Cardiac muscle cell (in vitro differentiated cells and primary cell): ENCODE results near the gene GPA33. TPM values are rescaled to one million over a fixed set of nuclear protein-coding genes. Genes with fewer than 3 reads are reported as not detected.
"Not testable (repeated sequence)": the region's sequence is repeated elsewhere in the genome, so short reads cannot be mapped to it uniquely, and the experiment has no call there.

Experiments used
- DNase-seq, 2 donors: peaks; one replicate each; pipeline versions ENCODE4 v3.0.0 to v3.0.0-alpha.2; 2010 to 2017; ENCODE audit warnings: low read depth in 1 of 2, low spot score in 1 of 2
- H3K27ac ChIP-seq: fragments of 200-600 bp; sonication (generic); 2 replicates; pipeline ENCODE4 v1.5.1; 2016
- H3K27me3 ChIP-seq: fragments of 200-600 bp; sonication (generic); 2 replicates; pipeline ENCODE4 v1.6.0; 2016; ENCODE audit warnings: control low read depth
- H3K36me3 ChIP-seq: fragments of 200-600 bp; sonication (generic); 2 replicates; pipeline ENCODE4 v1.5.1; 2016; ENCODE audit warnings: control low read depth
- H3K4me1 ChIP-seq: fragments of 200-600 bp; sonication (generic); 2 replicates; pipeline ENCODE4 v1.8.1; 2017; ENCODE audit warnings: low read depth, mild to moderate bottlenecking, mixed run types
- H3K4me3 ChIP-seq: fragments of 200-600 bp; sonication (generic); 2 replicates; pipeline ENCODE4 v1.5.1; 2016; ENCODE audit warnings: mild to moderate bottlenecking
- H3K9me3 ChIP-seq: fragments of 200-600 bp; sonication (generic); 2 replicates; pipeline ENCODE4 v1.5.1; 2017; ENCODE audit warnings: low read depth, mild to moderate bottlenecking, control low read depth
- polyA plus RNA-seq: library from polyadenylated mRNA; unstranded; fragments of >200 nt; fragmentation: Nextera tagmentation; extraction: Ambion mirVana; gene quantifications from 2 replicates; pipeline ENCODE4 v1.2.1, GENCODE V29; 2016
- total RNA-seq: library from RNA; depleted of rRNA; stranded (reverse); fragments of >200 nt; gene quantifications from 2 replicates; pipeline ENCODE4 v1.2.3, GENCODE V29; 2016
- TF ChIP-seq, protein P1 (sequence below): IDR thresholded peaks from 2 replicates; pipeline ENCODE4 v1.5.1; 2012; ENCODE audit warnings: low read depth, mild to moderate bottlenecking, low read length

GPA33 gene
- total and polyA plus RNA-seq, 2 experiments from 2014 or later: 0.35 to 0.69 TPM

GRCh38 chr1:167043752-167044488, 46.3 kb downstream of the GPA33 start:
- H3K27ac ChIP-seq: no peak overlapping the region
- H3K36me3 ChIP-seq: no peaks in the 10 kb centered on the region
- no peaks in the 10 kb centered on the region for H3K9me3 ChIP-seq
- no peak overlapping the region for H3K4me3 ChIP-seq
- H3K27me3 ChIP-seq: no peaks in the 10 kb centered on the region
- peak in 1 of 2 donors; percentile 49 for DNase-seq
- TF ChIP-seq, protein P1, sequence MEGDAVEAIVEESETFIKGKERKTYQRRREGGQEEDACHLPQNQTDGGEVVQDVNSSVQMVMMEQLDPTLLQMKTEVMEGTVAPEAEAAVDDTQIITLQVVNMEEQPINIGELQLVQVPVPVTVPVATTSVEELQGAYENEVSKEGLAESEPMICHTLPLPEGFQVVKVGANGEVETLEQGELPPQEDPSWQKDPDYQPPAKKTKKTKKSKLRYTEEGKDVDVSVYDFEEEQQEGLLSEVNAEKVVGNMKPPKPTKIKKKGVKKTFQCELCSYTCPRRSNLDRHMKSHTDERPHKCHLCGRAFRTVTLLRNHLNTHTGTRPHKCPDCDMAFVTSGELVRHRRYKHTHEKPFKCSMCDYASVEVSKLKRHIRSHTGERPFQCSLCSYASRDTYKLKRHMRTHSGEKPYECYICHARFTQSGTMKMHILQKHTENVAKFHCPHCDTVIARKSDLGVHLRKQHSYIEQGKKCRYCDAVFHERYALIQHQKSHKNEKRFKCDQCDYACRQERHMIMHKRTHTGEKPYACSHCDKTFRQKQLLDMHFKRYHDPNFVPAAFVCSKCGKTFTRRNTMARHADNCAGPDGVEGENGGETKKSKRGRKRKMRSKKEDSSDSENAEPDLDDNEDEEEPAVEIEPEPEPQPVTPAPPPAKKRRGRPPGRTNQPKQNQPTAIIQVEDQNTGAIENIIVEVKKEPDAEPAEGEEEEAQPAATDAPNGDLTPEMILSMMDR: no peak
- H3K4me1 ChIP-seq: no peaks in the 10 kb centered on the region

GRCh38 chr1:167033646-167034045, 56.5 kb downstream of the GPA33 start:
- peak overlapping the region; percentile 50 for H3K27ac ChIP-seq
- peak in 1 of 2 donors; percentile 63 for DNase-seq
- no peaks in the 10 kb centered on the region for H3K36me3 ChIP-seq
- H3K4me1 ChIP-seq: peaks cover 19% of the 10 kb centered on the region
- H3K9me3 ChIP-seq: no peaks in the 10 kb centered on the region
- TF ChIP-seq, protein P1: no peak
- H3K4me3 ChIP-seq: no peak overlapping the region
- H3K27me3 ChIP-seq: no peaks in the 10 kb centered on the region

DNA sequence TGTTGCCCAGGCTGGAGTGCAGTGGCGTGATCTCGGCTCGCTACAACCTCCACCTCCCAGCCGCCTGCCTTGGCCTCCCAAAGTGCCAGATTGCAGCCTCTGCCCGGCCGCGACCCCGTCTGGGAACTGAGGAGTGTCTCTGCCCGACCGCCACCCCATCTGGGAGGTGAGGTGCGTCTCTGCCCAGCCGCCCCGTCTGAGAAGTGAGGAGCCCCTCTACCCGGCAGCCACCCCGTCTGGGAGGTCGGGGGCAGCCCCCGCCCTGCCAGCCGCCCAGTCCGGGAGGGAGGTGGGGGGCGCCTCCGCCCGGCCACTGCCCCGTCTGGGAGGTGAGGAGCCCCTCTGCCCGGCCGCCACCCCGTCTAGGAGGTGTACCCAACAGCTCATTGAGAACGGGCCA, 60.6 kb downstream of the GPA33 start:
- H3K4me1 ChIP-seq: peaks cover 14% of the 10 kb centered on the region
- not testable (repeated sequence) for DNase-seq, H3K27me3 ChIP-seq, H3K9me3 ChIP-seq, H3K27ac ChIP-seq, H3K36me3 ChIP-seq, H3K4me3 ChIP-seq

DNA sequence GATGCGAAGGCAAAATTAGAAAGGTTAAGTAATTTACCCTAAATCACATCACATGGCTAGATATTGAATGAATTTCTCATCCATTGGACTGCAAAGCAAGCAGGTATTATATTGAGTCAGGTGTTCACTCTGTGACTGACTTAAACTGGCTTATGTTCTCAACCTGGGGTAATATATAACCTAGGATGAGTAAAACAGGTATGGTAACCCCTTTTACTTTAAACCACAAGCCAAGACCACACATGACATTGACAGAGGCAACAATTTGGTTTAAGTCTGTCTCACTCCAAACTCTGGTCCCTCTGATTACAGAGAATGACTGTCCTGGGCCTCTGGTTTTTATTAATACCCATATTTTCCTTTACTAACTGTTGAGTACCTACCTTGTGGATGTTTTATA, 67.8 kb downstream of the GPA33 start:
- TF ChIP-seq, protein P1: no peak
- Histone ChIP-seq H3K27ac (no peak overlapping the region), H3K36me3 (no peaks in the 10 kb centered on the region), H3K9me3 (no peaks in the 10 kb centered on the region), H3K4me1 (no peaks in the 10 kb centered on the region), H3K4me3 (no peak overlapping the region), H3K27me3 (no peaks in the 10 kb centered on the region)
- DNase-seq: no peak

DNA sequence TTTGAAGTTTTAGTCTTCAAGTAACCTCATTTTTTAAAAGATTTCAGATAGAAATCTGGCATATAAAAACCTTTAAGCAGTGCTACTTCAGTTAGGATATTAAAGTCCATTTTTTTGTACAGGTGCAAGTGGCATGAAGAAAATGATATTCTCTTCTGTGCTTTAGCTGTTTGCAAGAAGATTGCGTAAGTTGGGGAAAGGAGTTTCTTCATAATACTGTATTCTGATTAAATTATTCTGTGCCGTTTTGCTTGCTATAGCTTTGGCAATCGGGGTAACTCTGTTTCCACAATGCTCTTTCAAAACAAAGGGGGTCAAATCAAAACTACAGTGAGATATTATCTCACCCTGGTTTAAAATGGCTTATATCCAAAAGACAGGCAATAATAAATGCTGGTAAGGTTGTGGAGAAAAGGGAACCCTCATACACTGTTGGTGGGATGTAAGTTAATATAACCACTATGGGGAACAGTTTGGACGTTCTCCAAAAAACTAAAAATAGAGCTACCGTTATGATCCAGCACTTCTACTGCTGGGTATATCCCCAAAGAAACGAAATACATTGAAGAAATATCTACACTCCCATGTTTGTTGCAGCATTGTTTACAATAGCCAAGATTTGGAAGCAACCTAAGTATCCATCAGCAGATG, 74.0 kb downstream of the GPA33 start:
- DNase-seq: no peak
- no peaks in the 10 kb centered on the region for H3K27me3 ChIP-seq
- H3K4me1 ChIP-seq: no peaks in the 10 kb centered on the region
- no peak overlapping the region for H3K27ac ChIP-seq
- H3K4me3 ChIP-seq: no peak overlapping the region
- TF ChIP-seq, protein P1: no peak
- H3K36me3 ChIP-seq: no peaks in the 10 kb centered on the region
- H3K9me3 ChIP-seq: no peaks in the 10 kb centered on the region
